SK-N-SH treated with all-trans-retinoic acid at 6 μM for 48 hours (cell line): ENCODE results near the gene HSPG2.

Source experiments
- ATAC-seq: fragments of 200-7000 bp; cut with Tn5 transposase; 3 replicates; pipeline ENCODE4 v1.9.1; 2020; ENCODE audit warnings: mild to moderate bottlenecking, moderate library complexity
- ARNTL ChIP-seq: fragments of 450-650 bp; formaldehyde crosslinking; IDR thresholded peaks from 2 replicates; pipeline ENCODE4 v1.5.0; 2020; ENCODE audit warnings: low read depth, mild to moderate bottlenecking, moderate library complexity, borderline replicate concordance
- BACH2 ChIP-seq: fragments of 250-450 bp; sonication (Bioruptor Pico); IDR thresholded peaks from 2 replicates; pipeline ENCODE4 v1.9.0; 2021; ENCODE audit warnings: mild to moderate bottlenecking, borderline replicate concordance
- CSDC2 ChIP-seq: fragments of 250-450 bp; sonication (Bioruptor Pico); IDR thresholded peaks from 2 replicates; pipeline ENCODE4 v1.5.0; 2020; ENCODE audit warnings: mild to moderate bottlenecking, moderate library complexity
- ESRRG ChIP-seq: fragments of 250-450 bp; sonication (Bioruptor Pico); IDR thresholded peaks from 2 replicates; pipeline ENCODE4 v1.6.1; 2021; ENCODE audit warnings: mild to moderate bottlenecking
- GLIS3 ChIP-seq: fragments of 250-450 bp; sonication (Bioruptor Pico); IDR thresholded peaks from 2 replicates; pipeline ENCODE4 v1.5.0; 2020; ENCODE audit warnings: mild to moderate bottlenecking, moderate library complexity
- ISL1 ChIP-seq: fragments of 250-450 bp; sonication (Bioruptor Pico); IDR thresholded peaks from 2 replicates; pipeline ENCODE4 v2.1.2; 2022; ENCODE audit warnings: mild to moderate bottlenecking, moderate library complexity
- OSR1 ChIP-seq: fragments of 250-450 bp; sonication (Bioruptor Pico); IDR thresholded peaks from 2 replicates; pipeline ENCODE4 v1.8.0; 2022; ENCODE audit warnings: moderate library complexity, mild to moderate bottlenecking, inconsistent platforms
- PPARA ChIP-seq: fragments of 250-450 bp; sonication (Bioruptor Pico); IDR thresholded peaks from 2 replicates; pipeline ENCODE4 v1.5.0; 2020; ENCODE audit warnings: mild to moderate bottlenecking, borderline replicate concordance
- RARB ChIP-seq: fragments of 250-450 bp; sonication (Bioruptor Pico); IDR thresholded peaks from 2 replicates; pipeline ENCODE4 v1.8.0; 2021; ENCODE audit warnings: mild to moderate bottlenecking, moderate library complexity
- SNAI2 ChIP-seq: fragments of 250-450 bp; sonication (Bioruptor Pico); IDR thresholded peaks from 2 replicates; pipeline ENCODE4 v1.5.0; 2020; ENCODE audit warnings: mild to moderate bottlenecking, moderate library complexity
- TCF4 ChIP-seq: fragments of 250-450 bp; sonication (Bioruptor Pico); IDR thresholded peaks from 2 replicates; pipeline ENCODE4 v1.8.0; 2021; ENCODE audit warnings: mild to moderate bottlenecking, moderate library complexity, borderline replicate concordance
- TOX ChIP-seq: fragments of 250-450 bp; sonication (Bioruptor Pico); IDR thresholded peaks from 2 replicates; pipeline ENCODE4 v1.8.0; 2021; ENCODE audit warnings: mild to moderate bottlenecking, moderate library complexity, borderline replicate concordance
- ZC3H10 ChIP-seq: fragments of 250-450 bp; sonication (Bioruptor Pico); IDR thresholded peaks from 2 replicates; pipeline ENCODE4 v1.5.1; 2021; ENCODE audit warnings: mild to moderate bottlenecking, moderate library complexity
- ZFP3 ChIP-seq: fragments of 250-450 bp; sonication (Bioruptor Pico); IDR thresholded peaks from 2 replicates; pipeline ENCODE4 v1.5.0; 2020; ENCODE audit warnings: mild to moderate bottlenecking, moderate library complexity
- ZFP30 ChIP-seq: fragments of 450-650 bp; formaldehyde crosslinking; IDR thresholded peaks from 2 replicates; pipeline ENCODE4 v1.5.0; 2022; ENCODE audit warnings: mild to moderate bottlenecking, moderate library complexity
- ZNF565 ChIP-seq: fragments of 450-650 bp; formaldehyde crosslinking; conservative IDR thresholded peaks from 2 replicates; pipeline ENCODE4 v1.5.0; 2020; ENCODE audit warnings: low read depth, mild to moderate bottlenecking, moderate library complexity
- ZNF70 ChIP-seq: fragments of 450-650 bp; formaldehyde crosslinking; IDR thresholded peaks from 2 replicates; pipeline ENCODE4 v1.5.0; 2020; ENCODE audit warnings: mild to moderate bottlenecking, moderate library complexity
- TF ChIP-seq, protein P1 (sequence below): fragments of 250-450 bp; sonication (Bioruptor Pico); IDR thresholded peaks from 2 replicates; pipeline ENCODE4 v1.8.0; 2021; ENCODE audit warnings: low read depth, mild to moderate bottlenecking, moderate library complexity, borderline replicate concordance
- TF ChIP-seq, protein P2 (sequence below): fragments of 250-450 bp; sonication (Bioruptor Pico); IDR thresholded peaks from 2 replicates; pipeline ENCODE4 v1.5.1; 2021; ENCODE audit warnings: mild to moderate bottlenecking, moderate library complexity
- TF ChIP-seq, protein P3 (sequence below): fragments of 250-450 bp; sonication (Bioruptor Pico); IDR thresholded peaks from 2 replicates; pipeline ENCODE4 v1.5.0; 2020; ENCODE audit warnings: mild to moderate bottlenecking, moderate library complexity
- TF ChIP-seq, protein P4 (sequence below): fragments of 250-450 bp; sonication (Bioruptor Pico); IDR thresholded peaks from 2 replicates; pipeline ENCODE4 v1.8.0; 2020; ENCODE audit warnings: mild to moderate bottlenecking, moderate library complexity, borderline replicate concordance

The HSPG2 gene

DNA sequence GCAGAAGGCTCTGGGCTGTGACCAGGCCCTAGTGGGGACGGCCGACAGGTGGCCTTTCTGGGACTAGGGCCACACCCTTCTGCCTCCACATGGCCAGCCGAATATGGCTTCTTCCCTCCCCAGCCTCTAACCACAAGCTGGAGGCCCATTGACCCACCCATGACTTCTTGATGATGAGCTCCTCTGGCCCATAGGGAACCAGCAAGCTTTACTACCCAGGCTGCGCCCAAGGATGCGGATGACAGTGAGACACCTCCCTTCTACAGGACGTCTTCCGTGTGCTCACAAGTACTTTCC is 84.0 kb downstream of the HSPG2 start:
- no peak for ATAC-seq
- TF ChIP-seq ZNF70 (no peak), RARB (CRISPR knock-in tag) (no peak), ZFP3 (CRISPR knock-in tag) (no peak), ZNF565 (no peak), ARNTL (CRISPR knock-in tag) (no peak), OSR1 (no peak), ISL1 (CRISPR knock-in tag) (no peak), SNAI2 (CRISPR knock-in tag) (no peak), BACH2 (CRISPR knock-in tag) (no peak), PPARA (CRISPR knock-in tag) (no peak), TCF4 (CRISPR knock-in tag) (no peak), CSDC2 (no peak), GLIS3 (no peak), ZFP30 (CRISPR knock-in tag) (no peak), ESRRG (CRISPR knock-in tag) (no peak), TOX (CRISPR knock-in tag) (no peak)
- TF ChIP-seq, protein P1, sequence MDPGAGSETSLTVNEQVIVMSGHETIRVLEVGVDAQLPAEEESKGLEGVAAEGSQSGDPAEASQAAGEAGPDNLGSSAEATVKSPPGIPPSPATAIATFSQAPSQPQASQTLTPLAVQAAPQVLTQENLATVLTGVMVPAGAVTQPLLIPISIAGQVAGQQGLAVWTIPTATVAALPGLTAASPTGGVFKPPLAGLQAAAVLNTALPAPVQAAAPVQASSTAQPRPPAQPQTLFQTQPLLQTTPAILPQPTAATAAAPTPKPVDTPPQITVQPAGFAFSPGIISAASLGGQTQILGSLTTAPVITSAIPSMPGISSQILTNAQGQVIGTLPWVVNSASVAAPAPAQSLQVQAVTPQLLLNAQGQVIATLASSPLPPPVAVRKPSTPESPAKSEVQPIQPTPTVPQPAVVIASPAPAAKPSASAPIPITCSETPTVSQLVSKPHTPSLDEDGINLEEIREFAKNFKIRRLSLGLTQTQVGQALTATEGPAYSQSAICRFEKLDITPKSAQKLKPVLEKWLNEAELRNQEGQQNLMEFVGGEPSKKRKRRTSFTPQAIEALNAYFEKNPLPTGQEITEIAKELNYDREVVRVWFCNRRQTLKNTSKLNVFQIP (CRISPR knock-in tag), result no peak
- TF ChIP-seq, protein P2, sequence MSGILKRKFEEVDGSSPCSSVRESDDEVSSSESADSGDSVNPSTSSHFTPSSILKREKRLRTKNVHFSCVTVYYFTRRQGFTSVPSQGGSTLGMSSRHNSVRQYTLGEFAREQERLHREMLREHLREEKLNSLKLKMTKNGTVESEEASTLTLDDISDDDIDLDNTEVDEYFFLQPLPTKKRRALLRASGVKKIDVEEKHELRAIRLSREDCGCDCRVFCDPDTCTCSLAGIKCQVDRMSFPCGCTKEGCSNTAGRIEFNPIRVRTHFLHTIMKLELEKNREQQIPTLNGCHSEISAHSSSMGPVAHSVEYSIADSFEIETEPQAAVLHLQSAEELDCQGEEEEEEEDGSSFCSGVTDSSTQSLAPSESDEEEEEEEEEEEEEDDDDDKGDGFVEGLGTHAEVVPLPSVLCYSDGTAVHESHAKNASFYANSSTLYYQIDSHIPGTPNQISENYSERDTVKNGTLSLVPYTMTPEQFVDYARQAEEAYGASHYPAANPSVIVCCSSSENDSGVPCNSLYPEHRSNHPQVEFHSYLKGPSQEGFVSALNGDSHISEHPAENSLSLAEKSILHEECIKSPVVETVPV (CRISPR knock-in tag), result no peak
- TF ChIP-seq, protein P3, sequence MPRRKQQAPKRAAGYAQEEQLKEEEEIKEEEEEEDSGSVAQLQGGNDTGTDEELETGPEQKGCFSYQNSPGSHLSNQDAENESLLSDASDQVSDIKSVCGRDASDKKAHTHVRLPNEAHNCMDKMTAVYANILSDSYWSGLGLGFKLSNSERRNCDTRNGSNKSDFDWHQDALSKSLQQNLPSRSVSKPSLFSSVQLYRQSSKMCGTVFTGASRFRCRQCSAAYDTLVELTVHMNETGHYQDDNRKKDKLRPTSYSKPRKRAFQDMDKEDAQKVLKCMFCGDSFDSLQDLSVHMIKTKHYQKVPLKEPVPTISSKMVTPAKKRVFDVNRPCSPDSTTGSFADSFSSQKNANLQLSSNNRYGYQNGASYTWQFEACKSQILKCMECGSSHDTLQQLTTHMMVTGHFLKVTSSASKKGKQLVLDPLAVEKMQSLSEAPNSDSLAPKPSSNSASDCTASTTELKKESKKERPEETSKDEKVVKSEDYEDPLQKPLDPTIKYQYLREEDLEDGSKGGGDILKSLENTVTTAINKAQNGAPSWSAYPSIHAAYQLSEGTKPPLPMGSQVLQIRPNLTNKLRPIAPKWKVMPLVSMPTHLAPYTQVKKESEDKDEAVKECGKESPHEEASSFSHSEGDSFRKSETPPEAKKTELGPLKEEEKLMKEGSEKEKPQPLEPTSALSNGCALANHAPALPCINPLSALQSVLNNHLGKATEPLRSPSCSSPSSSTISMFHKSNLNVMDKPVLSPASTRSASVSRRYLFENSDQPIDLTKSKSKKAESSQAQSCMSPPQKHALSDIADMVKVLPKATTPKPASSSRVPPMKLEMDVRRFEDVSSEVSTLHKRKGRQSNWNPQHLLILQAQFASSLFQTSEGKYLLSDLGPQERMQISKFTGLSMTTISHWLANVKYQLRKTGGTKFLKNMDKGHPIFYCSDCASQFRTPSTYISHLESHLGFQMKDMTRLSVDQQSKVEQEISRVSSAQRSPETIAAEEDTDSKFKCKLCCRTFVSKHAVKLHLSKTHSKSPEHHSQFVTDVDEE (CRISPR knock-in tag), result no peak
- TF ChIP-seq, protein P4, sequence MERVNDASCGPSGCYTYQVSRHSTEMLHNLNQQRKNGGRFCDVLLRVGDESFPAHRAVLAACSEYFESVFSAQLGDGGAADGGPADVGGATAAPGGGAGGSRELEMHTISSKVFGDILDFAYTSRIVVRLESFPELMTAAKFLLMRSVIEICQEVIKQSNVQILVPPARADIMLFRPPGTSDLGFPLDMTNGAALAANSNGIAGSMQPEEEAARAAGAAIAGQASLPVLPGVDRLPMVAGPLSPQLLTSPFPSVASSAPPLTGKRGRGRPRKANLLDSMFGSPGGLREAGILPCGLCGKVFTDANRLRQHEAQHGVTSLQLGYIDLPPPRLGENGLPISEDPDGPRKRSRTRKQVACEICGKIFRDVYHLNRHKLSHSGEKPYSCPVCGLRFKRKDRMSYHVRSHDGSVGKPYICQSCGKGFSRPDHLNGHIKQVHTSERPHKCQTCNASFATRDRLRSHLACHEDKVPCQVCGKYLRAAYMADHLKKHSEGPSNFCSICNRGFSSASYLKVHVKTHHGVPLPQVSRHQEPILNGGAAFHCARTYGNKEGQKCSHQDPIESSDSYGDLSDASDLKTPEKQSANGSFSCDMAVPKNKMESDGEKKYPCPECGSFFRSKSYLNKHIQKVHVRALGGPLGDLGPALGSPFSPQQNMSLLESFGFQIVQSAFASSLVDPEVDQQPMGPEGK, result no peak
- TF ChIP-seq, all 23 proteins: peak for 0

DNA sequence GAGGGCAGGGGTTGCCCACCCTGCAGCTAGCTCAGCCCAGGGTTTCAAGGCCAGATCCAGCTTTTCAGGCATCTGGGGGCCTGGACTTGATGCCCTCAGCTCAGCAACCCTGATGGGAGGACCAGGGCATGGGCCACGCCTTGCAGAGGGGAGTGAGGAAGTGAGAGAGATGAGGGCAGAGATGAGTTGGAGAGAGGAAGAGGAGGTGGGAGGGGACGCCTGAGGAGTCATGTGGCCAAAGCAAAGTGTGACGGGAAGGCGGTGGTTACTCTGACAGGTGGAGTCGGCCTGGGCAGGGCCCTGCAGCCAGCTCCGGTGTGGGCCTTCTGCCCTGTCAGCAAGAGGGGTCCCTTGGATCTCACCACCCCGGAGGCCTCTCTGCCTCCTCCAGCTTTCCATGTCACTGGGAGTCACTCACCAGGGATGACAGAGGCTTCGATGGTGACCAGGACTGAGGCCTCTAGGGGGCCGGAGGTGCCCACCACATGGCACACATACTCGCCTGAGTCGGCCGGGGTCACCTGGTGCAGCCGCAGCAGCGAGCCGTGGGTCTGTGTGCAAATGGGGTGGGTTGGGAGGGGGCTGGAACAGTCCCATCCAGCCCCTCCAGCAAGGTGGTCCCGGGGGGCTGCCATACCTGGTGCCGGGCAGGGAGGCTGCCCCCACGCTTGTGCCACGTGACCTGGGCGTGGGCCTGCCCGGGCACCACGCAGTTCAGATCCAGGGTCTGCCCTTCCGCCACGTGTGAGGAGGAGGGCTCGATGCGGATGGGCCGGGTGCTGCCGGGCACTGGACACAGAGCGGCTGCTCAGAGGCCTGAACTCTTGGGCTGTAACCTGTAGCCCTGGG is 84.6 kb downstream of the HSPG2 start:
- no peak for ATAC-seq
- TF ChIP-seq ARNTL (CRISPR knock-in tag), result no peak
- TF ChIP-seq ZFP30 (CRISPR knock-in tag), result no peak
- TF ChIP-seq, protein P2 (CRISPR knock-in tag), result no peak
- TF ChIP-seq ZC3H10, result no peak
- TF ChIP-seq, all 23 proteins: peak for 0
